Prostate gland (tissue), 2 donors: ENCODE measurements around the gene SLC26A11.

Experiments used
- POLR2A ChIP-seq: fragments of 450-650 bp; IDR thresholded peaks from one replicate; pipeline ENCODE4 v1.6.1; 2016; ENCODE audit warnings: antibody characterized with exemption, mild to moderate bottlenecking
- TF ChIP-seq, protein P1 (sequence below), 4 experiments: fragments of 200-600 bp in 2 of 4; fragments of 450-650 bp in 2 of 4; sonication (generic) in 2 of 4; IDR thresholded peaks; 1 replicate in 3 of 4; 2 replicates in 1 of 4; pipeline ENCODE4 v1.5.1; 2016 to 2019; ENCODE audit warnings: antibody characterized with exemption in 4 of 4, mild to moderate bottlenecking in 2 of 4, moderate library complexity in 2 of 4

DNA sequence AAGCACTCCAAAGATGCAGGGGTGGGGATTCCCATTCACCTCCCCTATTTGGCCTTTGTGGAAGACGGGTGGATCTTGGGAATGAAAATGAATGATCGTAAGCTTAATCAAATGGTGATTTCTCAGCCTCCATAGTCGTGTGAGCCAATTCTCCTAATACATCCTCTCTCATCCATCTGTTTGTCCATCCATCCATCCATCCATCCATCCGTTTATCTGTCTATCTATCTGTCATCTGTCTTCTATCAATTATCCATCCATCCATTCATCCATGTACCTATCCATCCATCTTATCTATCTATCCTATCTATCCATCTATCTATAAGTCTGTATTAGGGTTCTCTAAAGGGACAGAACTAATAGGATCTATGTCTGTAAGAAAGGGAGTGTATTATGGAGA is 48.2 kb downstream of the SLC26A11 start:
- no peak for TF ChIP-seq POLR2A
- TF ChIP-seq, protein P1, sequence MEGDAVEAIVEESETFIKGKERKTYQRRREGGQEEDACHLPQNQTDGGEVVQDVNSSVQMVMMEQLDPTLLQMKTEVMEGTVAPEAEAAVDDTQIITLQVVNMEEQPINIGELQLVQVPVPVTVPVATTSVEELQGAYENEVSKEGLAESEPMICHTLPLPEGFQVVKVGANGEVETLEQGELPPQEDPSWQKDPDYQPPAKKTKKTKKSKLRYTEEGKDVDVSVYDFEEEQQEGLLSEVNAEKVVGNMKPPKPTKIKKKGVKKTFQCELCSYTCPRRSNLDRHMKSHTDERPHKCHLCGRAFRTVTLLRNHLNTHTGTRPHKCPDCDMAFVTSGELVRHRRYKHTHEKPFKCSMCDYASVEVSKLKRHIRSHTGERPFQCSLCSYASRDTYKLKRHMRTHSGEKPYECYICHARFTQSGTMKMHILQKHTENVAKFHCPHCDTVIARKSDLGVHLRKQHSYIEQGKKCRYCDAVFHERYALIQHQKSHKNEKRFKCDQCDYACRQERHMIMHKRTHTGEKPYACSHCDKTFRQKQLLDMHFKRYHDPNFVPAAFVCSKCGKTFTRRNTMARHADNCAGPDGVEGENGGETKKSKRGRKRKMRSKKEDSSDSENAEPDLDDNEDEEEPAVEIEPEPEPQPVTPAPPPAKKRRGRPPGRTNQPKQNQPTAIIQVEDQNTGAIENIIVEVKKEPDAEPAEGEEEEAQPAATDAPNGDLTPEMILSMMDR (IDR thresholded peaks at IDR 0.05), result no peak
